DMS53 treated with DMSO at 0.1 percent for 48 hours (cell line): ENCODE results near the gene TRPV6.

Experiments used
- DNase-seq: peaks from one replicate; lab custom pipeline; 2025; ENCODE audit not compliant: unreplicated experiment; lab: John Stamatoyannopoulos, UW

The TRPV6 gene

DNA sequence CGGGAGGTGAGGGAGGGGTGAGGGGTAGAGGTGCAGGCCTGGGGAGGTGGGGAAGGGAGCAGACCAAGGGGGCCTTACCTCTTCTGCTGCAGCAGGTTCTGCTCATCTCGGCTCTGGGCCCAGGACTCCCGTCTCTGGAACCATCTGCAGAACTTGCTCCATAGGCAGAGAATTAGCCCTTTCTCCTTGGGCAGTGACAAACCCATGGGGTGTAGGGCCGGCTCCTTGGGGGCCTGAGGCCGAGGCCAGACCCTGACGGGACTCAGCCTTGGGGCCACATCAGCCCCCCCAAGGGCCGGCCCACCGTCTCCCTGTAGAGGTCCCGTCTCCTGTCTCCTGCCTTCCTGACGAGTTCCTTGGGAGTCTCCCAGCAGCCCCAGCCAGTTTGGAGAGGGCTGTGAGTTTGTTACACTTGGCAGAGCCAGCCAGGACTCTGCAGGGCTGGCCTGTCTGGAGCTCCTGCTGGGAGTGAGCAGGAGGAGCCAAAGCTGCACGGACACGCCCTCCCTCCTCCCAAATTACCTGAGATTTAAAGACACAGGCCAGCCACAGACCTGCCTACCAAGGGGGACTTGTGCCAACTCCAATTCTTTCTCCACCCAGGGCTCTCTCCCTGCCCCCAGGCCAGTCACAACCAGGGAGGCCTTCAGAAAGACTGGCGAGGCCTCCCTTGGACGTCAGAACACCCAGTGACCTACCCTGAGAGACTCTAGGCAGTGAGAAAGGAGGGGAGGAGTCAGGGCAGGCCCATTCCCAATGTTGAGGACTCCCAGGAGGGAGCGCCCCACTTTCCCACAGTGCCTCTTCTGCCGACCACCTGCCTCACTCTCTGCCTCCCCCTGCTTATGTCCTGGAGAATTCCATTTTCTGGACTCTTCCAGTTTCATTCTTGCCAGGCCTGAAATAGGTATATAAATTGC, at the start of gene TRPV6:
TRPV6 (minus strand) TSS at position 435 of the 920 bp plus-strand sequence.
- DNase-seq: no peak

DNA sequence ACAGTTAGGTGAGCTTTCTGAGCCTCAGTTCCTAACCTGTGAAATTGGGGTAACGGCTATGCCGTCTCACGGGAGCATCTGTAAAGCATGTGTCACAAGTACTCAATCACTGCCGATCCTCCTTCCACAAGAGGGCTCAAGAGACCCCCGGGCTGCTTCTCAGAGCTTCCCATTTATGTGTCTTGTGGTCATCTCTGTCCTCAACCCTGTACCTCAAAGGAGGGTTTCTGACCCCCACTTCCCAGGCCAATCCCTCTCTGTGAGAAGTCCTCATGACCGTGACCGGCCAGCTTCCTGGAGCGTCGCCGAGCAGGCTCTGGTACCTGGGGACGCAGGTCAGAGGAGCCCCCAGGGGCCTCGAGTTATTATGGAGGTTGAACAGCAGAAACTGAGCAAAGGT, 48.5 kb upstream of the TRPV6 start:
- no peak for DNase-seq

DNA sequence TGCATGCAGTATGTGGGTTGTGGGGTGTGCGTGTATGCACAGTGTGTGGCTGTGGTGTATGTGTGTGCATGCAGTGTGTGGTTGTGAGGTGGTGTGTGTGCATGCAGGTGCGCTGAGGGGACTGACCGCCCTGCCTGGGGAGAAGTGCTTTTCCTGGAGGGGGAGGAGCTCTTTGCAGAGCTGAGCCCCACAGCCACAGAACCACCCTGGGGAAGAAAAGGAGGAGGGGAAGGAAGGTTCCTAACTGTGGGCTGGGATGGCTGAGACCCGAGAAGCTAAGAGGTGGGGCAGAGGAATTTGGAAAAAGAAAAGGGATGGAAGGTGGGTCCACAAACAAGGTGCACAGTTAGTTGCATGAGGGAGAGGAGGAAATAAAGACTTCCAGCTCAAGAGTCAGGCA, 48.1 kb upstream of the TRPV6 start, which contains the start of gene TRPV5:
TRPV5 (minus strand) TSS at position 123 of the 400 bp plus-strand sequence. CDS start 287 bp downstream, outside the sequence.
- no peak for DNase-seq

DNA sequence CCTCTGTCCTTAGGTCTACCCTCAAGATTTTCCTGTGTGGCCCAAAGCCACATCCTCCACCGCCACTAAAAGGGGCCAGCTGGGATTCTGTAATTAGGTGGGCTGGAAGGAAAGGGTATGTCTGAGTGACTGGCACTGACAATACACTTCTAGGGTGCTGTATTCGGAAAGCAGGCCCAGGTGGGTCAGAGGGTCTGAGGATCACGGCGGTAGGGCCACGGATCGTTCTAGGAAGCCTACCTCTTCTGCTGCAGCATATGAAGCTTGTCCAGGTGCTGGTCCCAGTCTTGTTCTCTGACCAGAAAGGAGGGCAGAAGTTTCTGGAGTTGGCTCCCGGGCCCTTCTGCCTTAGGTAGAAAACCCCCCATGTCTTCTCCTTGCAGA, 47.5 kb upstream of the TRPV6 start:
- no peak for DNase-seq

DNA sequence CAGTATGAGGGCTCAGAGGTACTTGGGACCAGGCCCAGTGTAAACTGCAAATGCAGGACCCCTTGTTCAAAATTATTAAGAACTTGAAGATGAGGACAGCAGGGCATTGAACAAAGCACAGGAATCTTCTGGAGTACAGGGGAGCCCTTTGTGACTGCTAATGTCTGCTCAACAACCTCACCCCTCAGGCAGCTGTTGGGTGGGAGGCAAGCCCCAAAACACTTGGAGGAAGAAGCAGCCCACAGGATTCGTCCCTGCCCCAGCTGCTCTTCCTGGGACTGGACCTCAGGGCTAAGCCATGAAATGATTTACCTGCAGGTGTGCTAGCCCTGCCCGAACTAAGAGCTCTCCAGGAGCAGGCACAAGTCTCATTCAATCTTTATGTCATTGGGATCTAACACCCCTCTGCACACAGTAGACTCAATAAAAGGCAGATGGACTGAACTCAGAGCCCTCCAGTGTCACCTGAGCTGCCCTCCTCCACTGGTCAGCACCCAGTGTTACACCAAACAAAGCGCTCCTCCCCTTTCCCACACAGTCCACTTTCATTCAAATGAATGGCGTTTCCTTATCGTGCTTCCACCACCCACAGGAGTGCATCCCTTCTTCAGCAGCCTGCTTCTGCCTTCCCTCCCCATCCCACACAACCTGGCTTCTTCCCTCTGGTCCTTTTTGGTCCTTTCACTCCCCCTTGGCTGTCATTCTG, 47.0 kb upstream of the TRPV6 start:
- DNase-seq: no peak

DNA sequence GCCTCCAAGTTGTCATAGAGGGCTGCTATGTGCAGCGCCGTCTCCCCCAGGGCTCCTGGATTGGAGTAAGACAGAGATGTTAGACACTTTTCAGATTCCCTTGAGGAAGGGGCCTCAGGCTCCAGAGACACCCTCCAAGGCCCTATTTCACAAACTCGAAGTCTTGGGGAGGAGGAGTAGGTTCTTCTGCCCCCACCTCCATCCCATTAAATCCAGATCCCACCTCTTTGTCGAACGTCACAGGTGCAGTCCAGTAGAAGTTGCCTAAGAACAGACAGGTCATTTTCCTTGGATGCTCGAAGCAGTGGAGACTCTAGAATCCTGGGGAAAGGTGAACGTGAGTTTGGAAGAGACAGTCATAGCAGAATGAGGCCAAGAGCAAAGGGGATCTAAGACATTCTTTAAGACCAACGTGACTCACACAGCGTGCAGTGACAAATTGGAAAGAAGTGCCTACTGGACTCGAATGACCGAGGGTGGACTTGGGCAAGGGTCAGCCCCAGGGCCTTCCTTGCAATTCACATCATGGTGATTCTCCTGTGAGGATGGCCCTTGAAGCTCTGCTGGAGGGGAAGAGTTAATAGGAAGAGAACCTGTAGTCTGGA, 44.7 kb upstream of the TRPV6 start:
- no peak for DNase-seq

DNA sequence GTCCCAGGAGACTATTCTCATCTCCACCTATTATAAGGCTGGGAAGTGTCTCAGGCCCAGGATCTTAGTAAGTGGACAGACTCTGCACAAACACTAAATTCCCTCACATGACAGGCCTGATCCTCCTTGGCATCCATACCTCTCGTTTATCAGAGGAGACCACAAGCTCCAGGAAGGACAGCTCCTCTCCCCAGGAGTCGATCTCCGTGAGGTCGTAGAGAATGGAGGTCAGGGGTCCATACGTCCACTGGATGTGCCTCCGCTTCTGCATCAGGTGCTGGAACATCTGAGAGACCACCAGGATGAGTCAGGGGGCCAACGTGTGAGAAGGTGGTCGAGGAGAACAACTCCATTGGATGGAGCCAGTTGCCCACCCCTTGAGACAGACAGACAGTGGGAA, 42.4 kb upstream of the TRPV6 start:
- no peak for DNase-seq

DNA sequence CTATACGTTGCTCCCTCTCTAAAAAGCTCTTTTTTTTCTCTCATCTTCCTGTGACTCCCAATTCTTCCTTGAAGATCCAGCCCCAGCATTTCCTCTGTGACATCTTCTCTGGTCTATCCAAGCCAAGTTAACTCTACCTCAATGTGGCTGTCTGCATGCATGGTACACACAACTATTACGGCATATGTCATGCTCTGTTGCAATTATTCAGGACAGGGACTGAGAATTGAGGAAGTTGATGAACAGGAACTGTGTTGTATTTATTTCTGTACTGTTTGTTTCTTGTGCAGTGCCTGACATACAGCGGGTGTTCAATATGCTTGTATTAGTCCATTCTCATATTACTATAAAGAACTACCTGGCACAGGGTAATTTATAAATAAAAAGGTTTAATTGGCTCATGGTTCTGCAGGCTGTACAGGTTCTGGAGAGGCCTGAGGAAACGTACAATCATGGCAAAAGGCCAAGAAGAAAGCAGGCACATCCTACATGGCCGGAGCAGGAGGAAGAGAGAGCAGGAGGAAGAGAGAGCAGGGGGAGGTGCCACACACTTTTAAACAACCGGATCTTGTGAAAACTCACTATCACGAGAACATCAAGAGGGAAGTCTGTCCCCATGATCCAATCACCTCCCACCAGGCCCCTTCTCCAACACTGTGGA, 41.7 kb upstream of the TRPV6 start:
- DNase-seq: no peak

DNA sequence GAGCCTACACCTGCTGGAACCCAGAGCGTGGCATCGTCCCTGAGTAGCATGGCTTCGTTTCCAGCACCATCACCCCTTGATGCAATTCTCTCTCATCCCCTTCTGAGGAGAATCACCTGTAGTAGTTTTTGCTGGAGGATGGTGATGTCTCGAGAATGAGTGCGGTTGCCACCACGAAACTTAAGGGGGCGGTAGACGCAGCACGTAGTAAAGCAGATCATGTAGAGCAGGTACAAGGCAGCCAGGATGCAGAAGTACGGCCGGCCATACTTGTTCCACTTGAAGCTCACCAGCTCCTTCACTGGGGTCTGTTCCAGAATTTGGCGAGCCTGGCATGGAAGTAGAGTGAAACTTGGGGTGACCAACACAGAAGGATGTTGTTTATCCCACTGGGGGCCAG, 39.9 kb upstream of the TRPV6 start:
- no peak for DNase-seq

DNA sequence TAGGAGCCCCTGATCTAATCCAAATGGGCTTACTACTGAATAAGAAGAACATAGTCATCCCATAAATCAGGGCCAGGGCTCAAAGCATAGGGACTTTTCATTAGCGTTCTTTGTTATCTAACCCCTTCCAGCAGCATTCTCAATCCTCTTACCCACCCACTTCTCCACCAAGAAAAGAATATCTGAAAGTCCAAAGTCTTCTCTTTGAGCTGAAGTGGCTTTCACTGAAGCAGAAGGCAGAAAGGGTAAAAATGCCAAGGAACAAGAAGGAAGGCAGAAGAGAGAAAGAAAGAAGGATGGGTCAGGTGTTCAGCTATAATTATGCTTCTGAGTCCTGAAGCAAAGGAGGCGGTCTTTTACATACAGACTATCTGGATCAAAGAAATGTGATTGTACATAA, 37.8 kb upstream of the TRPV6 start:
- DNase-seq: no peak

DNA sequence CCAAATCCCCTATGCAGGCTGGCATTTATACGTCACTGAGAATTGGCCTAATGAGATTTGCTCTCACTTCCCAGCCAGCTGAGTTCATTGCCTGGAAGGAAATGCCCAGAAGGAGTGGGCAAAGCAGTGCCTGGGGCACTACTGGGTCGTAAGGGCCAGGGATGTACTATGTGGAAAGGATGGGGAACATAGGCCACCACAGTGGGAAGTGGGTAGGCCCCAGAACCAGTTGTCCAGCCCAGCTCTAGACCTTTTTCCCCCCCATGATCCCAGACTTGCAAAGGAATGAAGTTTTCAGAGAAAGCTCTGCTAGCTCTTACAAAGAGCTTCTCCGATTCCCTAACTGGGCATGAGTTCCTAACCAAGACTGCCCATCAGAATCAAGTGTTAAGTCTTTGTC, 34.1 kb upstream of the TRPV6 start:
- no peak for DNase-seq

DNA sequence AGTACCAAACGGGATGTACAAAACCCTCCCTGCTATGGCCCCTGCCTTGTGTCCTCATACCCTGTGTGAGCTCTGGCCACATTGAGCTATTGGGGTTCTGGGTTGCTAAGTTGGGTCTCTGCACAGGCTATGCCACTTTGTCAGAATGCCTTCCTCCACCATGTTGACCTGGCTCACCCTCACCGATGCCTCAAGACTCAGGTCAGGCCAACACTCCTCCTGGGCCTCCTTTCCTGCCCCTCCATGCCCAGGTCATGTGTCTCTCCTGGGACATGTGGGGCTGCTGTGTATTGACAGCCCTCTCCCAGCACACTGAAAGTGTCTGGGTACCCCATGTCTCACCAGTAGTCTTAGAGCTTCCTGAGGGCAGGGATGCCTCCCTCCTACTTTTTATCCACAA, 33.4 kb upstream of the TRPV6 start:
- DNase-seq: no peak

DNA sequence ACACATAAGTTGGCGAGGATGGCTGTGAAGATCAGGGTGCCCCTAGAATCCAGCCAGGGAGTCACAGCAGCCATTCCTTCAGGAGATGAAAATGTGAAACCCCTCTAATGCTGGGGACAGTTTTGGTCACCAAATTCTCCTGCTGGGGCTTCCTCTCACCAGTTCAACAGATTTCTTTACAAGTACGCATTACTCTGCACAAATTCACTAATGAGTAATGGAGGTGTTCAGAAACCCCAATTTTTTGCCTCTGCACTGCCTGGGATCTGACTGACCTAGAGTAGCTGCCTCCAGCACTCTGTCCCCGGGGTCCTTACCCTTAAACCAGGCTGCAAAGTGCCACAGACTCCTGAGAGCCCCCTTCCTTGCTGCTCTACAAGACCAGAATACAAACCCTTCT, 31.9 kb upstream of the TRPV6 start:
- no peak for DNase-seq

DNA sequence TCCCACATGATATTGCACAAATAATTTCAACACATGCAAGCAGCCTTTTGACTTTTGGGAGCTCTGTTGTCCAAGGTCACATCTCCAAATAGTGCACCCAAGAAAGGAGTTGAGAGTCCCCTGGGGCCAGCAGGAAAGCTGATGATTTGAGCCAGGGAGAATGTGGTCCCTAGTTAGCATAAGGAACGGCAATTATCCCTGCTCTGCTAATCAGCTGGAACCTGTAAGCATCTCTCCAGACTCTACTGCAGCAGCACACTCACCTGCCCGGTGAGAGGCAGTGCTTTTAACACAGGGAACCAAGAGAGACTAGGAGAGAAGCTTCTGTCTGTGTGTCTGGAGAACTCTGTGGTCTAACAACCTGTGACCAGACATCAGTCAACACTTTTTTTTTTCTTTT, 31.0 kb upstream of the TRPV6 start:
- no peak for DNase-seq

DNA sequence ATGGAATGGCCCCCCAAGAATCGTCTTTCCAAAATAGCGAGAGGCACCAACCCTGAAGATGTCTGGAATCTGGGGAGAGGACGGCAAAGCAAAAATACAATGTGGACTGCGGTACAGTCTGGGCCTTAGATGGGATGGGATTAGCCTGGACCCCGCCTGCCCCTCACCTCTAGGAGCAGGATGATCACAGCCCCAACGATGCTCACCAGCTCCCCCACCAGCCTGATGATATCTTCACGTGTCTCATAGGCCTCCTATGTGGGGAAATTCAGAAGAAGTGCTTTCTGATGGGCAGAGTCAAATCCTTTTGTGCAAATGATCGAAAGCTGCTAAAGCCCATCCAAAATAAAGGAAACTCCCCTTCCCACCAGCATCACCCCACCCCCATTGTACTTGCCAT, 29.8 kb upstream of the TRPV6 start:
- DNase-seq: no peak

DNA sequence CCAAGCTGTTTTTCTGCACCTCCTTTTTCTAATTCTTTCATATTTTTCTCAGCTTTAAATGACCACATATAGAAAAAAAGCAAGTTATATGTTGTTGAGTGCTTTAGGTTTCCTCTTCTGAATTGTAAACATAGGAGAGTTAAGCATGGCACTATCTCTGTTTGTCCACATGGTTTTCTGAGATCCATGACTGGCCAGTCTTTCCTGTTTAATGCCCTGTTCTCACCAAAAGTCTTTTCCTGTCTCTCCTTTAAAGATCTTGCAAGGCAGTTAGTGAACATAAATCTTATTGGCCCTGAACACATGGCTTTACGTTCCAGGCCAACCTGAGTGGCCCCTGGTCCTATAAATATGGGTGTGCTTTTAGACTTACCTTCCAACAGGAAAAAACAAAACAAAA, 28.6 kb upstream of the TRPV6 start:
- DNase-seq: no peak

DNA sequence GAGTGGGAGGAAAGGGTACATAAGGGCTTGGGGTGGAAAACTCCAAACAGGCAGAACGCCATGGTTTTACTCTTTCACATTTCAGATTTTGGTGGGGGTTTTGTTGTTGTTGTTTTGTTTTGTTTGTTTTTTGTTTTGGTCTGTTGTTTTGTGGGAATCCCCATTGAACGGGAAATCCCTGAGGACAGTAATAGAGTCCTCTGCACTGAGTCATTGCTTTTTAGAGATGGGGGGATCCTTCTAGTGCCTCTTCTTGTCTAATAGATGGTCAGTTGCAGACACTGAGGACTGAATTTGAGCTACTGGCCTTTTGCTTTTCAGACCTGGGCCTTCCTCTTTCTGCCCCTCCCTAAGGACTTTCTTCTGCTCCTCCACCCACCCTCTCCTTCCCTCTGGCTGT, 28.0 kb upstream of the TRPV6 start:
- no peak for DNase-seq

DNA sequence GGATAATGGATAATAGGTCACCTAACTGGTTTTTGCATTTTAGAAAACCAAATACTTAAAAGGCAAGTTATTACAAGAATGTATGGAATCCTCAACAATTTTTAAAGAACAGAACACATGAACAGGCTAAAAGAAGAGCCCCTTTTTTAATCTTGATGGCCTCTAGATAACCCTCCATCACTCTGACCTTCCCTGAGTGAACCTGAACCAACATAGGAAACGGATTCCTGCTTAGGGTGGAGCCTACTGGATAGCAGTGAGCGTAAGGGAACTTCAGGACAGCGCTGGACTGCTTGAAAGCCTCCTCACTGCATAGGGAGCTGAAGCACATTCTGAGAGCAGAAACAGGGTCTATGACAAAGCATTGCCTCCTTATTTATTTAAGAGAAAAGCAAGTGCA, 27.5 kb upstream of the TRPV6 start:
- DNase-seq: no peak

DNA sequence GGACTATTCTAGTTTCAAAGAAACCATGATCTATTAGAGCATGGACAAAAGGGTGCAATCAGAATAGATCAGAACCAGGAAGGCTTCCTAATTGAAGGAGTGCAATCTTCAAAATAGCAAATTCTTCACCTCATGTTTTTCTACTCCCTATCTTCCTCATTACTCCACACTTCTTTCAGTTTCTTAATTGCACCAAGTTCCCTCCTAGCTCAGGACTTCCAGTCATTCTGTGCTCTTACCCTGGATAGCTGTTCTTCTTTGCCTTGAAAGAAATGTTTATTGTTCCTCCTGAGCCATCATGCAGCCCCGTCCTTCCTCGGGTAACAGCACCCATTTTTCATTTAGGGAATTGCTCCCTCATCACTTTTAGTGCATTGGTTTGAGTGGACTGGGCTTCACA, 24.9 kb upstream of the TRPV6 start:
- no peak for DNase-seq

DNA sequence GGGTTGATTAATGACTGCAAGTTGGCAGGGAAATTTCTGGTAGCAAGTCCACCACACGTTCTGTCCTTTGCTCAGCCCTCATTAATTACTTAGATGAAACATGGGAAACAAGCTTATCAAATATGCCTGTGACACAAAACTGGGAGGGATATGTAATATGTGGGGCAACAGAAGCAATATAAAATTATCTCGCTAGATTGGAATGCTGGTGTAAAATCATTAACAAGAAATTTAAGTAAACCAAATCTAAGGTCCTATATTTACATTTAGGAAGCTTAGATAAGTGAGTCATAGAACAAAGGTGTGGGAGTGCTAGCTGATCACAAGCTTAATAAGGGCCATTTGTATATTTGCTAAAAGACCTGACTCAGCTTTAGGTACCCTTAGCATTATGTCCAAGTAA, 24.5 kb upstream of the TRPV6 start:
- DNase-seq: no peak
